Stimulated activated CD4-positive, alpha-beta T cell treated with anti-CD3 and anti-CD28 coated beads, Interleukin-4, amount 100 ng/mL, for 24 hours (primary cell): ENCODE data around the gene SMG1.
"Not testable (repeated sequence)": the region's sequence is repeated elsewhere in the genome, so short reads cannot be mapped to it uniquely, and the experiment has no call there.

ENCODE experiments used
- DNase-seq: peaks from one replicate; pipeline ENCODE4 v3.0.0-alpha.2; 2020

Gene SMG1

GRCh38 chr16:18932243-18932987, 6.2 kb upstream of the SMG1 start:
- DNase-seq = no peak

DNA sequence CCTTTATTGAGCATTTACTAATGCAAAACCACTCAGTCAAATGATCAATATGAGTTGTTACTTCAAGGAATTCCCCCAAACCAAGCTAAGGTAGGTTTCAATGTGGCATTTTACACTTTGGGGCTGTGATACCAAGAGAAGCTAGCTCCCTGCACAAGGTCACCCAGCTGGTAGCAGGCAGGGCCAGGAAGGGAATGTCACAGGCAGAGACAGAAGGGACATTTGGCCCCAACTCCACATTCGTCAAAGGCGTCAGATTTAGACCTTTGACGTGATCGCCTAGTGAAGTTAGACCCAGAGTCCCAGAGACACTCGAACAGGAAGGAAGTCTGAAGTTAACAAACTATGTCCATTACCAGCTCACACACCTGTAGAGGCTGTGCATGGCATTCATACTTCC, 5.5 kb upstream of the SMG1 start:
- DNase-seq = no peak

DNA sequence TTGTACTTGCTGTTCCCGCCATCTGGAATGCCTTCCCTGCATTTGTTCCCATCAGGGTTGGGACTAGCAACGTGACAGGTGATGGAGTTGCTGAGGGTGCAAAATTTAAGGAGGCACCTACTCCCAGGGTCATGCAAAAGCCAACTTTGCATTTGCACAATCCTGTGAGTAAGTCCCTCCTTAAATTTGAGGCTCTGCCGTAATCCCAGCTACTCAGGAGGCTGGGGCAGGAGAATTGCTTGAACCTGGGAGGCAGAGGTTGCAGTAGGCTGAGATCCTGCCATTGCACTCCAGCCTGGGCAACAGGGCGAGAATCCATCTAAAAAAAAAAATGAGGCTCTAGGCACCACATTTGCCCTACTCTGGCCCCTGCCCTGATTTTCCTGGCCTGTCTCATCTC, 3.9 kb upstream of the SMG1 start:
- DNase-seq = not testable (repeated sequence)

DNA sequence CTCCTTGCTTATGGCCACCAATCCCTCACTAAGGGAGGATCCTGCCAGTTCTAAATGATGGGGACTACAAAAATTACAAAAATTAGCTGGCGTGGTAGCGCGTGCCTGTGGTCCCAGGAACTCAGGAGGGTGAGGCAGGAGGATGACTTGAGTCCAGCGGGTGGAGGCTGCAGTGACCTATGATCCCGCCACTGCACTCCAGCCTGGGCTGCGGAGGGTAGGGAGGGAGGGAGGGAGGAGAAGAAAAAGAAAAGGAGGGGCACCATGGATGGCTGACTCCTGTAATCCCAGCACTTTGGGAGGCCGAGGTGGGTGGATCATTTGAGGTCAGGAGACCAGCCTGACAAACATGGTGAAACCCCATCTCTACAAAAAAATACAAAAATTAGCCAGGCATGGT, 1.9 kb upstream of the SMG1 start:
- DNase-seq = not testable (repeated sequence)

DNA sequence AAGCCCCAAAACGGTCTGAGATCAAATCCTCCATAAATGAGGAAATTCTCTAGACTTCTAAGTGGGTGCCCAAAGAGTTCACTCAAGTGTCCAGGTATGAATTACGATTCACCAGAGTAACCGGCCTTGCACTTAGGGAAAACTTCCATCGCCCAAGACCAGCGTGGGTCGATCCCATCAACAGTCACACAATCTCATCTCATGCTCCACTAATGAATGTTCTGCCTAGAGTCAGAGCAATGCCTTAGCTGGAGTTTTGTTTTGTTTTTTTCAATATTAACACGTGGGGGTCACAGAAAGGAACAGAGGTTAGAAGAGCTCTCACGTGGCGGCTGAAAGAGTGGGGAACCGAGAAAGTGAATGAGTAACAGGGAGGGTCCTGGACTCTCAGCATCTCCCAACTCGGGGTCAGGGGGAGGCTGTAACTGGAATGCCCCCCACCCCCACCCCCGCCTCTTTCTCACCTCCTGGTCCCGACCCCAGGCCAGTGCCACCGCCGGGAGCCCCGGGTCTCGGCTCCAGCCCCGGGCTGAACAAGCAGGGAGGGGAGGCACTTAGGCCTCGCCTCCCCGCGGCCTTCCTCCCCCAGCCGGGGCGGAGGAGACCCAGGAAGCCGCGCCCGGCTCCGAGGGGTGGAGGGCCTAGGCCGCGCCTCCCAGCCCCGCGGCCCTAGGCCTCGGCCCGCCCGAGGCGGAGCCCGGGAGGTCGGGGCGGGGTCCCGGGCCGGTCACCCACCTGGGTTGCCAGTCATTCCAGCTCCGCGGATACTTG, 808 bp downstream of the SMG1 start:
- peak; percentile 54 for DNase-seq

DNA sequence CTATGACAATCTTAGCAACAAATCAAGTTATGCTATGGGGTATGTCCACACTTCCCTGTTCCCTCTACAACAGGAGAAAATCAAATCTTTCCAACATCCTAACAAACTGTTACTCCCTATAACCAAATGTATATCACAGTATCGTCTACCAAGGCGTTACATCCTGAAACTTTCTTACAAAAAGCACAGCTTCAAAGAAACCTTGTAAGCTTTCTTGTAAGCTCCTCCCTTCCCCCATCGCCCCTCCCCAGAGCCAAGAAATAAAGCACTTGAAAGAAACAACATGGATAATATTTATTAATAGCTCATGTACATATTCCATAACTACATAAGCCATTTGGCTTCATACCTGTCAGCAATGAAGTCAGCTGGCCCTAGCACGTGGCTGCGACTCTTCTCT, 2.3 kb downstream of the SMG1 start:
- not testable (repeated sequence) for DNase-seq

DNA sequence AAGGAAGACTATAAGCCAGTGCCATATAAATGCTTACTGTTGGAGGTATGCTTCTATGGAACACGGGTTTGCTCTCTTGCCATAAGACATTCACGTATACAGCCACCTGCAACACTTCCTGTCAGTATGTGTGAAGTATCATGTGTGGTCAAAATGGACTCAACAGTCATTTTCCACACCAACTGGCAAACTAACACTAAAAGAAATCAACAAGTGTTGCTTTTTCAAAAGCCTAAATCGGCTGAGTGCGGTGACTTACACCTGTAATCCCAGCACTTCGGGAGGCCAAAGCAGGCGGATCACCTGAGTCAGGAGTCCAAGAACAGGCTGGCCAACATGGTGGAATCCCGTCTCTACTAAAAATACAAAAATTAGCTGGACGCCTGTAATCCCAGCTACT, 3.1 kb downstream of the SMG1 start:
- not testable (repeated sequence) for DNase-seq

GRCh38 chr16:18909585-18909984, 16.6 kb downstream of the SMG1 start:
- not testable (repeated sequence) for DNase-seq

GRCh38 chr16:18908716-18909115, 17.5 kb downstream of the SMG1 start:
- not testable (repeated sequence) for DNase-seq

DNA sequence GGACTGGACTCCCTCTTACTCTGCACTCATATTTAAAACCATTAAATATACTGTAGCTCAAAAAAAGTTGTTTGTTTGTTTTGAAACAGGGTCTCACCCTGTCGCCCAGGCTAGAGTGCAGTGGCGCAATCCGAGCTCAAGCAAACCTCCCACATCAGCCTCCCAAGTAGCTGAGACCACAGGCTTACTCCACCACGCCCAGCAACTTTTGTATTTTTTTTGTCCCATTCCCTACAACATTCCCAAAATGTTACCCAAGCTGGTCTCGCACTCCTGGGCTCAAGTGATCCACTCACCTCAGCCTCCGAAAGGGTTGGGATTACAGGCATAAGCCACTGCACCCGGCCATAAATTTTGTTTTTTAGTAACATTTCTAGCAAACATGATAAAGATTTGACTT, 23.4 kb downstream of the SMG1 start:
- DNase-seq = not testable (repeated sequence)

DNA sequence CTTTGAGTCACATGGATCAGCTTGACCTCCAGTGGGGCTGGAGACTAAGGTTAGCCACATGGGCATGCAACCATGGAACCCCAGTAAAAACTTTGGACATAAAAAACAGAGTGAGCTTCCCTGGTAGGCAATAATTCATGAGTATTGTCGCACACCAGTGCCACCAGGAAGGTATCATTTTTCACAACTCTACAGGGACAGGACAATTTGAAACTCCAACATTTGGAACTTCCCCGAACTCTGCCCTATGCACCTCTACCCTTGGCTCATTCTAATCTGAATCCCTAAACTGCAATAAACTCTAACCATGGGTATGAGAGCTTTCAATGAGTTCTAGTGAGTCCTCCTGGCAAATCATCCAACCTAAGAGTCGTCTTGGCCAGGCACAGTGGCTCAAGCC, 24.2 kb downstream of the SMG1 start:
- DNase-seq = not testable (repeated sequence)

- not testable (repeated sequence) for DNase-seq
Measured at GRCh38 chr16:18901194-18901593, 25.0 kb downstream of the SMG1 start.

GRCh38 chr16:18884456-18884855, 41.8 kb downstream of the SMG1 start:
- DNase-seq = not testable (repeated sequence)

GRCh38 chr16:18877734-18878133, 48.5 kb downstream of the SMG1 start:
- not testable (repeated sequence) for DNase-seq

DNA sequence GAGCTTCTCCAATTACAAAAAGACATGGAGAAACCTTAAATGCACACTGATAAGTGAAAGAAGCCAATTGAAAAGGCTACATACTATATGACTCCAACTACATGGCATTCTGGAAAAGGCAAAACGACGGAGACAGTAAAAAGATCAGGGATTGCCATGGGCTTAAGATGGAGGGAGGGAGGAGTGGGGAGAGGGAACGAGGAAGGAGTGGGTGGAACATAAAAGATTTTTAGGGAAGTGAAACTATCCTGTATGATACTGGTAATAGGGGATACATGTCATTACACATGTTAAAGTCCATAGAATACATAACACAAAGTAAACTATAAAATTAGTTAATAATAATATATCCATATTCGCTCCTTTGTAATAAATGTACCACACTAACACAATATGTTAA, 48.9 kb downstream of the SMG1 start:
- DNase-seq = not testable (repeated sequence)

DNA sequence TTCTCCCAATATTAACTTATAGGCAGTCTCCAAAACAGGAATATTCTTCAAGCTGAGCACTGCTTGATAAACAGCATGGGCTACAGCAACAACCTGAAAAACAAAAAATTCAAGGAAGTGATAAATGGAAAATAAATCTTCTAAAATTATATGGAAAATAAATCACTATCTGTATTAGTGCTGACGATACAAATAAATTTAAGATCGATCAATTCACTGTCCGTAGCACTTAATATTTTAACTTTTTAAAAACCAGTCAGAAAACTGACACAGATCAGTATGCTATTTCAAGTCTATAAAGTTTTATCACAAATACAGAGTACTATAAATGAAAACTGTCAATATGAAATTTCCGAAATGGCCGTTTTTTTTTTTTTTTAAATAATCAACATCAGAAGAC, 49.9 kb downstream of the SMG1 start:
- not testable (repeated sequence) for DNase-seq

- not testable (repeated sequence) for DNase-seq
Measured at GRCh38 chr16:18869043-18869771, 57.0 kb downstream of the SMG1 start.

GRCh38 chr16:18866277-18866823, 59.9 kb downstream of the SMG1 start:
- not testable (repeated sequence) for DNase-seq

GRCh38 chr16:18862891-18863290, 63.3 kb downstream of the SMG1 start:
- DNase-seq = not testable (repeated sequence)

GRCh38 chr16:18855196-18855595, 71.0 kb downstream of the SMG1 start:
- no peak for DNase-seq

GRCh38 chr16:18853694-18854093, 72.5 kb downstream of the SMG1 start:
- no peak for DNase-seq

DNA sequence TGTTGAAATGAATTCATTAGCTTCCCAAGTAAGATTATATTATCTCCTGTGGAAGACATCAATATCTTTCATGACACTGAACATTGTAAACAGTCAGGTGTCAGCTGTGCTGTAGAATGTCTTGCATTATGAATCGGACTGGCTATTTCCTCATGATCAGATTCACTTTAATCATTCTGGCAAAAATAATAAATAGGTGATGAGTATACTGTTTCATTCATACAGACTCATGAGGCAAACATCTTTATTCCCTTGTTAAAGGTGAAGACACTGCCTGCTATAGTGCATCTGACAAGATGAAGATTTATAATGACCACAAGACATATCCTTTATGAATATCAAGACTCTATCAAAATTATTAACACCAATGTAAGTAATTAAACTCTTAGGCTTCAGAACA, 73.6 kb downstream of the SMG1 start:
- DNase-seq = no peak

GRCh38 chr16:18846416-18846815, 79.8 kb downstream of the SMG1 start:
- DNase-seq = no peak
